ENCODE results near the gene PLA2R1. TPM values are rescaled to one million over a fixed set of nuclear protein-coding genes. Genes with fewer than 3 reads are reported as not detected.

The PLA2R1 gene
- total and polyA plus RNA-seq, 2 of the 4 experiments (the other 2 are of a cell fraction), result 0.43 to 0.54 TPM

DNA sequence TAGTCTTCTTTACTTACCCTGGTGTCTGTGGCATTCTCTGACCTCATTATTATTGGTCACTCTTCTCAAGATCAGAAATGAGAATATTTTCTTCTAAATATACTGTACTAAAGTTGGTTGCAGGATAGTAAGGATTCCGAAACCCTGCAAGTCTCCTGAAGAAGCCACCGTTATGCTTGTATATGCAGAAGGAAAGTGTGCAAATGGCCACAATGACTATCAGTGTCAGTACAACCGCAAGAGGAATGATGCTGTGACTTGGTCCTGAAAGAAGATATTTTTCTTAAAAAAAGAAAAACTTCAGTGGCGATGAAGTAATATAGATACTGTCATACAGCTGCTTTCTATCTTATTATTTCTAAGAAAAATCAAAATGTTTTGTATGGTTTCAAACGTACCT lies 120.7 kb downstream of the PLA2R1 start:
- ATAC-seq (ENCODE audit: low read depth) (no peak), DNase-seq (no peak)
- in situ Hi-C loops (cut with MboI; ENCODE audit: low sequenced_read_pairs), result no loop called here
- intact Hi-C loops (cut with micrococcal nuclease), result no loop called here
- H3K9me1 ChIP-seq (ENCODE audit: insufficient read depth, low read length), result no peaks in the 10 kb centered on the region
- H3K4me3 ChIP-seq (ENCODE audit: insufficient read depth, low read depth, low read length), result no peak overlapping the region
- H4K5ac ChIP-seq (ENCODE audit: low read depth, low read length), result no peak overlapping the region
- no peak overlapping the region for H3K9ac ChIP-seq (ENCODE audit: low read depth, low read length)
- H2AFZ ChIP-seq (replicated peaks; ENCODE audit: low read length, poor library complexity), result no peak overlapping the region
- TF ChIP-seq CEBPB (IDR thresholded peaks at IDR 0.05; ENCODE audit: low read depth, low read length), result no peak
- no peak overlapping the region for H3K4me2 ChIP-seq (ENCODE audit: low read depth, low read length)
- 20% methylated on average over 1 of the region's 5 CpGs; no CpG with 5 or more reads in 1 of the 2 experiments for WGBS, 2 experiments (ENCODE audit: extremely low coverage in 2 of 2, insufficient read length in 1 of 2)
- no peak overlapping the region for H3K4ac ChIP-seq (ENCODE audit: low read depth, low read length)
- ChIA-PET CTCF (no interaction called here), POLR2A (ENCODE audit: unreplicated experiment) (no interaction called here)
- H2BK15ac ChIP-seq (ENCODE audit: low read depth, low read length), result no peak overlapping the region
- H3K79me1 ChIP-seq (ENCODE audit: low read depth in 1 of 2, low read length in 2 of 2), result no peaks in the 10 kb centered on the region
- BruUV-seq (replicated peaks), result no TSS peak
- dilution Hi-C loops (cut with HindIII; ENCODE audit: low sequenced_read_pairs, unreplicated experiment), result no loop called here
- H3K27ac ChIP-seq (ENCODE audit: insufficient read depth, low read length), result no peak overlapping the region
- H2AK9ac ChIP-seq (replicated peaks; ENCODE audit: low read depth, low read length, poor library complexity), result no peak overlapping the region
- H2BK5ac ChIP-seq (ENCODE audit: low read depth, low read length, poor library complexity, severe bottlenecking), result no peak overlapping the region
- H3K27me3 ChIP-seq (ENCODE audit: control insufficient read depth, insufficient read depth, low read length), result peaks cover 6% of the 10 kb centered on the region; the same call in 1 of the 2 replicates
- H3K14ac ChIP-seq (replicated peaks; ENCODE audit: low read depth, low read length), result no peak overlapping the region
- H3K9me3 ChIP-seq (ENCODE audit: control insufficient read depth, insufficient read depth, low read length), result no peaks in the 10 kb centered on the region
- H4K91ac ChIP-seq (ENCODE audit: insufficient read depth, low read depth, low read length), result no peak overlapping the region
- no peak overlapping the region for H3K23ac ChIP-seq (ENCODE audit: low read depth, low read length)
- H4K20me1 ChIP-seq (ENCODE audit: insufficient read depth, low read length), result no peaks in the 10 kb centered on the region
- H2BK120ac ChIP-seq (ENCODE audit: low read depth, low read length), result no peak overlapping the region
- no peak overlapping the region for H2AK5ac ChIP-seq (ENCODE audit: low read depth, low read length)
- H3K4me1 ChIP-seq (ENCODE audit: control insufficient read depth, insufficient read depth, low read length), result no peaks in the 10 kb centered on the region
- H4K8ac ChIP-seq (ENCODE audit: low read depth in 2 of 2, low read length in 2 of 2), result no peak overlapping the region
- no peaks in the 10 kb centered on the region for H3K36me3 ChIP-seq (ENCODE audit: control insufficient read depth, insufficient read depth, low read length)
- no peak overlapping the region for H2BK20ac ChIP-seq (ENCODE audit: low read depth, low read length)
- no peak overlapping the region for H3K56ac ChIP-seq (ENCODE audit: extremely low read depth, insufficient read depth, low read length)
- no peak overlapping the region for H3K18ac ChIP-seq (ENCODE audit: low read depth, low read length)
